ENCODE results near the gene IZUMO3. TPM values are rescaled to one million over a fixed set of nuclear protein-coding genes. Genes with fewer than 3 reads are reported as not detected.

IZUMO3 gene
- total RNA-seq, 1 donor from 2014 or later, result not detected

- TF ChIP-seq CTCF (IDR thresholded peaks at IDR 0.05; ENCODE audit: unreplicated experiment), result no peak
- Mint-ChIP-seq H3K36me3 (ENCODE audit: low read depth, unreplicated experiment) (peaks cover 8% of the 10 kb centered on the region), H3K4me3 (ENCODE audit: unreplicated experiment) (no peak overlapping the region), H3K9me3 (ENCODE audit: unreplicated experiment) (peaks cover 9% of the 10 kb centered on the region), H3K4me1 (ENCODE audit: unreplicated experiment) (no peaks in the 10 kb centered on the region), H3K27me3 (ENCODE audit: unreplicated experiment) (no peaks in the 10 kb centered on the region), H3K27ac (ENCODE audit: unreplicated experiment) (no peak overlapping the region)
- DNase-seq (ENCODE audit: low spot score), result no peak
Observed at GRCh38 chr9:24504521-24504920, 41.2 kb downstream of the IZUMO3 start.

GRCh38 chr9:24502206-24502937 lies 43.3 kb downstream of the IZUMO3 start:
- Mint-ChIP-seq H3K9me3 (ENCODE audit: unreplicated experiment) (no peaks in the 10 kb centered on the region), H3K27ac (ENCODE audit: unreplicated experiment) (no peak overlapping the region), H3K27me3 (ENCODE audit: unreplicated experiment) (no peaks in the 10 kb centered on the region), H3K4me1 (ENCODE audit: unreplicated experiment) (peaks cover 3% of the 10 kb centered on the region), H3K36me3 (ENCODE audit: low read depth, unreplicated experiment) (no peaks in the 10 kb centered on the region), H3K4me3 (ENCODE audit: unreplicated experiment) (no peak overlapping the region)
- no peak for DNase-seq (ENCODE audit: low spot score)
- TF ChIP-seq CTCF (IDR thresholded peaks at IDR 0.05; ENCODE audit: unreplicated experiment), result no peak

DNA sequence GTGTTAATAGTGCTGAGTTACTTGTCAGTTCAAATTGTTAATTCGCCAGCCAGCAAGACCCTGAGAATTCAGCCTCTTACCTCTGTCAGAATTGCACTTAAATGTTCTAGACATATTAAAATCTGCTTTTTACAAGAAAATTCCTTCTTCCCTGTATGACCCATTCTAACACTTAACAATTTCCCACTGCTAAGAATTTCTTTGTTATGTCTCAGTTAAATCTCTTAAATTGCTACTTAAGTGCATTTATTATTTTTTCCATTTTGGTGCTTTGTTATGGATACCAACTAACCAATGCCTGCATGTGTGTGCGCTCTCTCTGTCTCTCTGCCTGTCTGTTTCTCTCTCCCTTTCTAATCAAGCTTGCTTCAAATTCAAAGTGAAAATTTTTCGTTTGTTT lies 44.9 kb downstream of the IZUMO3 start:
- H3K4me3 Mint-ChIP-seq (ENCODE audit: unreplicated experiment), result no peak overlapping the region
- H3K9me3 Mint-ChIP-seq (ENCODE audit: unreplicated experiment), result no peaks in the 10 kb centered on the region
- no peak for TF ChIP-seq CTCF (IDR thresholded peaks at IDR 0.05; ENCODE audit: unreplicated experiment)
- no peaks in the 10 kb centered on the region for H3K36me3 Mint-ChIP-seq (ENCODE audit: low read depth, unreplicated experiment)
- DNase-seq (ENCODE audit: low spot score), result no peak
- no peak overlapping the region for H3K27ac Mint-ChIP-seq (ENCODE audit: unreplicated experiment)
- H3K27me3 Mint-ChIP-seq (ENCODE audit: unreplicated experiment), result no peaks in the 10 kb centered on the region
- peaks cover 3% of the 10 kb centered on the region for H3K4me1 Mint-ChIP-seq (ENCODE audit: unreplicated experiment)

- H3K4me3 Mint-ChIP-seq (ENCODE audit: unreplicated experiment), result no peak overlapping the region
- no peaks in the 10 kb centered on the region for H3K27me3 Mint-ChIP-seq (ENCODE audit: unreplicated experiment)
- no peaks in the 10 kb centered on the region for H3K36me3 Mint-ChIP-seq (ENCODE audit: low read depth, unreplicated experiment)
- no peaks in the 10 kb centered on the region for H3K9me3 Mint-ChIP-seq (ENCODE audit: unreplicated experiment)
- TF ChIP-seq CTCF (IDR thresholded peaks at IDR 0.05; ENCODE audit: unreplicated experiment), result no peak
- peaks cover 3% of the 10 kb centered on the region for H3K4me1 Mint-ChIP-seq (ENCODE audit: unreplicated experiment)
- no peak overlapping the region for H3K27ac Mint-ChIP-seq (ENCODE audit: unreplicated experiment)
- no peak for DNase-seq (ENCODE audit: low spot score)
Observed at GRCh38 chr9:24498632-24499031, 47.1 kb downstream of the IZUMO3 start.

DNA sequence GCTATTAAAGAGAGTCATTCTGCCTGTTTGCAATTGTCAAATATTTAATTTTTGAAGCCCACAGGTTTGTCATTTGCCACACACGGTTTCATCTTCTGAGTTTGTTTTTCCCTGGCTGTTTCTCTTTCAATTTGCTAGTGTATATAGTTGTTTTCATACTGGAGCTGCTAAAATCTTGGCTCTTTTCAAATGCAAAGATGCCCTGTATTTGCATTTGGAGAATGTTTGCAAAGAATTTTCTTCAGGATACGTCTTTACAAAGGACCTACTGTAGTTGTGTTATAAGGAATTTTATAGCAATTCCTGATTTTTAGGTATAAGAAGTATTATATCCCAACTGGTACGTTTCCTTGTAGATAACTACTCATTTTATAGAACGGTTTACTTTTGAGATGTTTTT lies 48.0 kb downstream of the IZUMO3 start:
- no peak overlapping the region for H3K27ac Mint-ChIP-seq (ENCODE audit: unreplicated experiment)
- H3K4me1 Mint-ChIP-seq (ENCODE audit: unreplicated experiment), result peaks cover 3% of the 10 kb centered on the region
- DNase-seq (ENCODE audit: low spot score), result no peak
- no peaks in the 10 kb centered on the region for H3K36me3 Mint-ChIP-seq (ENCODE audit: low read depth, unreplicated experiment)
- H3K4me3 Mint-ChIP-seq (ENCODE audit: unreplicated experiment), result no peak overlapping the region
- H3K27me3 Mint-ChIP-seq (ENCODE audit: unreplicated experiment), result no peaks in the 10 kb centered on the region
- no peak for TF ChIP-seq CTCF (IDR thresholded peaks at IDR 0.05; ENCODE audit: unreplicated experiment)
- no peaks in the 10 kb centered on the region for H3K9me3 Mint-ChIP-seq (ENCODE audit: unreplicated experiment)
